HG03095 (cell line): ENCODE data around the gene SENP3.
A peak's percentile ranks its signal among the peaks of the same experiment; 100 is the strongest.

ENCODE experiments used
- ATAC-seq: cut with Tn5 transposase; IDR thresholded peaks from one replicate; pipeline ENCODE4 v1.9.1; 2021; ENCODE audit warnings: moderate library complexity; ENCODE audit not compliant: unreplicated experiment

Gene SENP3

DNA sequence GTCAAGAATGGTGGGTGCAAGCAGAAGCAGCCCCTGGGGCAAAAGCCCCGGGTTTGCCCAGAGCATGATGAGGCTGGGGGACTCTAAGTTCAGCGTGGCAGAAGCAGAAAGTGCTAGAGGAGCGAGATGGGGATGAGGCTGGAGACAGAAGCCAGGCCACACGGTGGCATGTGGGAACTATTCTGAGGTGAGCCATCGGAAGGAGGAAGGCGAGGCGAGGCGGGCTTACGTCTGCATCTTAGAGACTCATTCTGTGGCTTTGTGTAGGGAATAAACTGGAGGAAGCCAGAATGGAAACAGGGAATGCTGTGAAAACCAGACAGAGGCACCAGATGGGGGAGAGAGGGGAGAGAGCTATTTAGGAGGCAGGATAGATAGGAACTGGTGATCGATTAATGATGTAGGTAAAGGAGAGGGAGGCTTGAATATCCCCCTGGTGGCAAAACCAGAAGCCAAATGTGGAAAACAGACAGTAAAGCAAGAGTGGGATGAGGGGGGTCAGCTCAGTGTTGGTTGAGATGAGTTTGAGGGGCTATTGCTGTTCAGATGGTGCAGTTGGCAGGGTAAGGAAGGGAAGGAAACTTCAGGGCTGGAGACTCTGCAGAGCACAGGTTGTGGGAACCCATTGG lies 6.3 kb upstream of the SENP3 start:
- ATAC-seq, result no peak

- ATAC-seq, result no peak
These were observed 5.1 kb upstream of the SENP3 start for GRCh38 chr17:7556627-7557026.

GRCh38 chr17:7557147-7557764 lies 4.5 kb upstream of the SENP3 start:
- ATAC-seq, result no peak

- no peak for ATAC-seq
These were observed 3.8 kb upstream of the SENP3 start for GRCh38 chr17:7557775-7558543.

DNA sequence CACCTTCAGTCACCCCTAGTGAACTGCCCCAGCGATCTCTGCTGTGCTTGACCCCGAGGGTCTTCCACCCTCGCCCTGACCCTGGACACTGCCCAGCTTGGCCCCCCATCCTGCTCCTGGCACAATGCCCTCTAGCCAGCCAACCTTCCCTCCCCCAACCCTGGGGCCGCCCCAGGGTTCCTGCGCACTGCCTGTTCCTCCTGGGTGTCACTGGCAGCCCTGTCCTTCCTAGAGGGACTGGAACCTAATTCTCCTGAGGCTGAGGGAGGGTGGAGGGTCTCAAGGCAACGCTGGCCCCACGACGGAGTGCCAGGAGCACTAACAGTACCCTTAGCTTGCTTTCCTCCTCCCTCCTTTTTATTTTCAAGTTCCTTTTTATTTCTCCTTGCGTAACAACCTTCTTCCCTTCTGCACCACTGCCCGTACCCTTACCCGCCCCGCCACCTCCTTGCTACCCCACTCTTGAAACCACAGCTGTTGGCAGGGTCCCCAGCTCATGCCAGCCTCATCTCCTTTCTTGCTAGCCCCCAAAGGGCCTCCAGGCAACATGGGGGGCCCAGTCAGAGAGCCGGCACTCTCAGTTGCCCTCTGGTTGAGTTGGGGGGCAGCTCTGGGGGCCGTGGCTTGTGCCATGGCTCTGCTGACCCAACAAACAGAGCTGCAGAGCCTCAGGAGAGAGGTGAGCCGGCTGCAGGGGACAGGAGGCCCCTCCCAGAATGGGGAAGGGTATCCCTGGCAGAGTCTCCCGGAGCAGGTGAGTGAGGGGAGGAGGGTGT lies 3.0 kb upstream of the SENP3 start, which contains the start of gene TNFSF13:
TSS of gene TNFSF13 (plus strand) at position 207 of the 776 bp plus-strand sequence. CDS start at position 497, 290 bp downstream.
- ATAC-seq, result no peak

GRCh38 chr17:7559320-7560171 lies 2.2 kb upstream of the SENP3 start:
- no peak for ATAC-seq

DNA sequence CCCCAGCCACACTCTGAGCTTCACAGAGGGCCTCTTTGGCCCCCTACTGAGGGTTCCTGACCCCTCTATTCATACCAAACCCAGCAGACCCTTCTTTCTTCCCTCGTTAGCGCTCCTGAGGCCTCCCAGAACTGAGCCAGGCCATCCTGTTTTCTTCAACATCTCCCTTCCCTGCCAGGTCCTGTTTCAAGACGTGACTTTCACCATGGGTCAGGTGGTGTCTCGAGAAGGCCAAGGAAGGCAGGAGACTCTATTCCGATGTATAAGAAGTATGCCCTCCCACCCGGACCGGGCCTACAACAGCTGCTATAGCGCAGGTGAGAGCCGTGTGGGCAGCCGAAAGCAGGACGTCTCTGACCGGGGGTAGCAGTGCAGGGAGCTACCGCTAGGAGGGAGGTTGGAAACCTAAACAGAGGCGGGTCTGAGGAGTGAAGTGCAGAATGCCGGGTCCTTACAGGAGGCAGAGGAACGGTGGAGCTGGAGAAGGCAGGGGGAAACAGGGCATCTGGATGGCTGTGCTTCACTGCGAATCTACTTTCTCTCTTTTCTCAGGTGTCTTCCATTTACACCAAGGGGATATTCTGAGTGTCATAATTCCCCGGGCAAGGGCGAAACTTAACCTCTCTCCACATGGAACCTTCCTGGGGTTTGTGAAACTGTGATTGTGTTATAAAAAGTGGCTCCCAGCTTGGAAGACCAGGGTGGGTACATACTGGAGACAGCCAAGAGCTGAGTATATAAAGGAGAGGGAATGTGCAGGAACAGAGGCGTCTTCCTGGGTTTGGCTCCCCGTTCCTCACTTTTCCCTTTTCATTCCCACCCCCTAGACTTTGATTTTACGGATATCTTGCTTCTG lies 1.3 kb upstream of the SENP3 start:
- no peak for ATAC-seq

DNA sequence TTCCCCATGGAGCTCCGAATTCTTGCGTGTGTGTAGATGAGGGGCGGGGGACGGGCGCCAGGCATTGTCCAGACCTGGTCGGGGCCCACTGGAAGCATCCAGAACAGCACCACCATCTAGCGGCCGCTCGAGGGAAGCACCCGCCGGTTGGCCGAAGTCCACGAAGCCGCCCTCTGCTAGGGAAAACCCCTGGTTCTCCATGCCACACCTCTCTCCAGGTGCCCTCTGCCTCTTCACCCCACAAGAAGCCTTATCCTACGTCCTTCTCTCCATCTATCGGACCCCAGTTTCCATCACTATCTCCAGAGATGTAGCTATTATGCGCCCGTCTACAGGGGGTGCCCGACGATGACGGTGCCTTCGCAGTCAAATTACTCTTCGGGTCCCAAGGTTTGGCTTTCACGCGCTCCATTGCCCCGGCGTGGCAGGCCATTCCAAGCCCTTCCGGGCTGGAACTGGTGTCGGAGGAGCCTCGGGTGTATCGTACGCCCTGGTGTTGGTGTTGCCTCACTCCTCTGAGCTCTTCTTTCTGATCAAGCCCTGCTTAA lies 617 bp upstream of the SENP3 start:
- ATAC-seq, result peak; percentile 49

DNA sequence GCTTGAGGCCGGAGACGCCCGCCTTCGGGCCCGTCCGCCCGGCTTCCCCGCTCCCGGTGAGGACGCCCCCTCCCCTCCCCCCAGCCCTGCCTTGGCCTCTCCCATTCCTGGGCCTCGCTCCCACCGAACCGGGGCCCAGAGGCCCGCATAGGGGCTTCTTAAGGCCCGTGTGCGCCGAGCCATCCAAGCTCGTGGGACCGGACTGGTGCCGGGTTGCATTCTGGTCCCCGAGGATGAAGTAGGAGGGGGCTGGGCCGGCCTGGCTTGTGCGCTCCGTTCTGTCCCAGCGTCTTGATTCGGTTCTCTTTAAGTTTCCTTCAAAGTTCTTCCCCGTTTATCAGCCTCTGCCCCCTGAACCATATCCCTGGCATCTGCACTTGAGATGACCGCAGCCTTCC lies 488 bp downstream of the SENP3 start:
- no peak for ATAC-seq

GRCh38 chr17:7563115-7563869 lies 1.6 kb downstream of the SENP3 start:
- no peak for ATAC-seq

DNA sequence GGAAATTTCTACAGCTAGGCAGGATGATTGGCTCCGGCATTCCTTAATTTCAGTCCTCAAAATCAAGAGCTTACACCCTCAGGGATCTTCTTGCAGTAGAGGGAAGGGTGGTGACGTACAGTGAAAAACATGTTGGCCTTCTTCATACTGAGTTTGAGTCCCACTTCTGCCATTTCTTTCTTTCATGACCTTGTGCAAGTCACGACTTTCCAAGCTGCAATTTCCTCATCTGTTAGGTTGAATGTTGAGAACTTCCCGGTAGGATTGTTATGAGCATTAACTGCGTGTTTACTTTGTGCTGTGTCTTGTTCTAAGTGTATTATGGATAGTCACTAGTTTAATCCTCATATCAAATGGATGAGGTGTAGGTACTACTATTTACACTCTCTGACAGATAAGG lies 7.9 kb downstream of the SENP3 start:
- ATAC-seq, result no peak

- ATAC-seq, result no peak
These were observed 8.6 kb downstream of the SENP3 start for GRCh38 chr17:7570351-7570750.

DNA sequence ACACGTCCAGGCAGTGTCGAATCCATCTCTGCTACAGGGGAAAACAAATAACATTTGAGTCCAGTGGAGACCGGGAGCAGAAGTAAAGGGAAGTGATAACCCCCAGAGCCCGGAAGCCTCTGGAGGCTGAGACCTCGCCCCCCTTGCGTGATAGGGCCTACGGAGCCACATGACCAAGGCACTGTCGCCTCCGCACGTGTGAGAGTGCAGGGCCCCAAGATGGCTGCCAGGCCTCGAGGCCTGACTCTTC lies 10.5 kb downstream of the SENP3 start:
- ATAC-seq, result peak; percentile 89

DNA sequence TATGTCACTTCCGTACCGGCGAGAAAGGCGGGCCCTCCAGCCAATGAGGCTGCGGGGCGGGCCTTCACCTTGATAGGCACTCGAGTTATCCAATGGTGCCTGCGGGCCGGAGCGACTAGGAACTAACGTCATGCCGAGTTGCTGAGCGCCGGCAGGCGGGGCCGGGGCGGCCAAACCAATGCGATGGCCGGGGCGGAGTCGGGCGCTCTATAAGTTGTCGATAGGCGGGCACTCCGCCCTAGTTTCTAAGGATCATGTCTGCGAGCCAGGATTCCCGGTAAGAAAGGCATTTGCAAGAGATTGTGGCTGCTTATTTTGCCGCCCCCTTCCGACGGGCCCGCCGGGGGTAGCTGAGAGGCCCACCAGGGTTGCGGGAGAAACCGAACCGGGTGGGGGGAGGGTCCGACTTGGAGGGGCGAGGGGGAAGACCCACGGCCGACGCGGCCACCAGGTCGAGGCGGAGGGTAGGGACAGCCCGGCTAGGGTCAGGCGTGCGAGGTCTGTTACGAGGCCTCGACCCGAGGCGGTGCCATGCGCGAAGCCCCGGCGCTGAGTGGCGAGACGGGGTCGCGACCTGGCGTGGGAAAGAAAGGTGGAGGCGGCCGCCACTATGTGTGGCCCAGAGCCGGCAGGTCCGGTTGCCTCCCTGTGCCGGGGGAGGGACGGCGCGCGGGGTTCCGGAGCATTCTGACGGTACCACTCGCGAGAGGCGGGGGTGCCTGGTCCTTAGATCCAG lies 11.0 kb downstream of the SENP3 start:
- no peak for ATAC-seq

GRCh38 chr17:7573324-7574080 lies 11.8 kb downstream of the SENP3 start:
- no peak for ATAC-seq

- ATAC-seq, result no peak
These were observed 12.6 kb downstream of the SENP3 start for GRCh38 chr17:7574176-7574953.

GRCh38 chr17:7575481-7575883 lies 13.8 kb downstream of the SENP3 start:
- no peak for ATAC-seq
